ENCODE results near the gene CLEC16A.
A peak's percentile ranks its signal among the peaks of the same experiment; 100 is the strongest.

CLEC16A gene

DNA sequence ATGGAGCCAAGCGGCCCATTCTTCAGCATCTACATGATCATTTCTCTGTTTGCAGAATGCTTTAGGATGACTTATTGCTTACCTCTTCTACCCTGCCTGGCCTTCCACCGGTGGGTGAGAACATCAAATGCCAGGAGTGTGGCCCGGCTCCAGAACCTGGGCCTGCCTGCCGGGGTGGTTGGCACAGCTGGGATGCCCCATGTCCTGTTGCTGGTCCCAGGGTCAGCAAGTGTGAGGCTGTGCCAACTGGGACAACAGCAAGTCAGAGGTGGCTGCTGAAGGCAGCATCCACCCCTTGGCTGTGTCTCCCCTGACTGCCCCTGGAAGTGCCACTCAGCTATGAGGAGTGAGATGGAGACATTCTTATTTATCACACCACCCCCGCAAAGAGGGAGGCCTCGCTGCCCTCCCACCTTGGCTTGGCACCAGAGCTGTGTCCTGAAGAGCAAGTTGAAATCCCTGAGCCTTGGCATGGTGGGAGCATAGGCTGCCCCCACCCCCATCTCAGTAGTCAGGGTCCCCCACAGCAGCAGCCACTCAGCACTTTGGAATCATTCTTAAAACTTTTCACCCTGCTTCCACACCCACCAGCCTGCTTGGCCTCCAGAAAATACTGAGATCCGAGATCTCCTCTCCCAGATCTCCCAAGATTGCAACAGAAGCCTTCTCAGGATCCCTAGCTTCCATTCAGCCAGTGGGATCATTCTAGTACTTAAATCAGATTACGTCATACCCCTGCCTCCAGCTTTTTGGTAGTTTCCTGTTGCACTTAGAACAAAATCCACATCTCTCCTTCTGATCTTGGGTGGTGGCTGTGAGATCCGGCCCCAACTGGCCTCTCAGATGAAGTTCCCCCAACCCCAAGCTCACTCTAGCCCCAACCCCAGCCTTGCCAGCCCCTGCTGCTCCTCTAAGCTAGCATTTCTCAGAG is 184.1 kb downstream of the CLEC16A start:
- no peak for DNase-seq

DNA sequence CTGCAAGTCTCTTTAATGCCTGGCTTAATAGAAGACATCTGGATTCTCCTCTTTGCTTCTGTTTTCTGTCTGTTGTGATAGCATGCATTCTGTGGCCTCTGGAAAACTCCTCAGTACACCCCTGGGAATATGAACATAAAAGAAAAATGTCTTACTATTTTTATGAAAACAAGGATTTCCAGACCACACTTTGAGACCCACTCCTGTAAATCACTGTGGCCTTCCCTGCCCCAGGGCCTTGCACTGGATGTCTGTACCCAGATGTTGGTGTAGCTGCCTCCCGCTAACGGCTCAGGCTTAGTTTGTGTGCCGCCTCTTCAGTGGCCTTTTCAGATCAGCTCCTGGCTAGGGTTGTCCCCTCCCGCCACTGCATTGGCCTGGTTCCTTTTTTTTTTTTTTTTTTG is 185.0 kb downstream of the CLEC16A start:
- no peak for DNase-seq

DNA sequence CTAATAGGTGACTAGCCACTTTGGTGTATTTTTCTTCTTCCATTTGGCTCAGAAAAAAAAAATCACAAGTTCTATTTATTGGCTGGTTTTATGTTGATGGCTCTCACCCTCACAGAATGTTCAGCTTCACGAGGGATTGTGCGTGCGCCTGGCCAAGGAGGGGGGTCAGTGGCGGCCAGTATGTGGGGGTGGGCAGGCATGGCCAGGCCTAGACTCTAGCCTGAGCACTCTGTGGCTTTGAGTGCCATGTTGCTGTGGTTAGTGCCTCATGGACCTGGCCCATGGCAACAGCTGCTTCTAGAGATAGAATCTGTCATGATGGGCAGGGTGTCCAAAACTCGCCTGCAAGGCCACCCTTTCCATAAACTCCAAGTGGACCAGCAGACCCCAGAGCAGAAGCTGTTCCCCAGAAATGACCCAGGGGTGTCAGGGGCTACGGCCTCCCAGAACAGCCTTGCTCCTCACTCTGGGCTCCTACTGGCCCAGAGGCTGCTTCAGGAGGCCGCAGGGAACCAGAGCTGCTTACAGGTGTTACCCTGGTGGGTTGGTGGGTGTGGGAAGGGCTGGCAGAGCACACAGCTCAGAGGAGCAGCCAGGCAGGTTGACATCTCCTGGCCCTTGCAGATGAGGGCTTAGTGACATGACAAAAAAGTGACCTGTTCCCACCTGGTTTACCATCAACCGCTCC is 186.8 kb downstream of the CLEC16A start:
- DNase-seq = no peak

DNA sequence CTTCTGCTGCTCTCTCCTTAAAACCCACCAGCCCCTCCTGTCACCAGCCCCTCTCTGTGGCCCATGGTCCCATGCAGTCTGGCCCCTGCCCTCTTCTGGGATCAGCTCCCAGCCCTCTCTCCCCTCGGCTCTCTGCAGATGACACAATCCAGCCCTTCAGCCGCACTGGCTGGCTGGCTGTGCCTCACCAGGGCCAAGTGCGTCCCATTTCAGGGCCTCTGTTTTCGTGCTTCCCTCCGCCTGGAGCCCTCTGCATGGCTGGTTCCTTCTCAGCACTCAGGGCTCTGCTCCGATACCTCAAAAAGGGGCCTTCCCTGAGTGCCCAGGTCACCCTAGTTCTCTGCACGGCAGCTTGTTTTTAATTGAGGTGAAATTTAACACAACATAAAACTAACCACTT is 187.3 kb downstream of the CLEC16A start:
- DNase-seq = no peak

DNA sequence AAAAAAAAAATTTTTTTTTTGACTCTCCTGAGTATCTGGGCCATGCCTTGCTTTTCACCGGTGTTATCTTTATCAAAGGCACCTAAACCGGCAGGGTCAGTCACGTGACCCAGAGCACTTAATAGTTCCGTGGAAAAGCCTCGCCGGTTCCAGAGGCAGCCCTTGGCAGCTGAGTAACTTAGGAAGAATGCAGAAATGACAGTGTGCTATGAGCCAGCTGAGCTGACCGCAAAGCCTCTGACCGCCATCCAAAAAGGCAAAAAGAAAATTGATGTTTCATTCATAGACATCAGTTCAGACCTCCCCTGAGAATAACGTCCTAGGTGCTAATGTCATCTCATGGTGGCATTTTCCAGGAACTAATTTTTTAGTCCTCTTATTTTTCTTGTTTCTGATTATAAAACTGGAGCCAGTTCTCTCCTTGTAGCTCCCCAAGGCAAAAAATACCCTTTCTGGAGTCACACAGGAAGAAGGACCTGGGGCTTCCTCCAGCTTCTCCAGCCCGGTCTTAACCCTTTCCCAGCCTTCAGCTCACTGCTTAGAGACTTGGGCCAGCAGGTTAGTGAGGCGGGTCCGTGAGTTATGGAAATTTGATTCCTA is 189.1 kb downstream of the CLEC16A start:
- no peak for DNase-seq

DNA sequence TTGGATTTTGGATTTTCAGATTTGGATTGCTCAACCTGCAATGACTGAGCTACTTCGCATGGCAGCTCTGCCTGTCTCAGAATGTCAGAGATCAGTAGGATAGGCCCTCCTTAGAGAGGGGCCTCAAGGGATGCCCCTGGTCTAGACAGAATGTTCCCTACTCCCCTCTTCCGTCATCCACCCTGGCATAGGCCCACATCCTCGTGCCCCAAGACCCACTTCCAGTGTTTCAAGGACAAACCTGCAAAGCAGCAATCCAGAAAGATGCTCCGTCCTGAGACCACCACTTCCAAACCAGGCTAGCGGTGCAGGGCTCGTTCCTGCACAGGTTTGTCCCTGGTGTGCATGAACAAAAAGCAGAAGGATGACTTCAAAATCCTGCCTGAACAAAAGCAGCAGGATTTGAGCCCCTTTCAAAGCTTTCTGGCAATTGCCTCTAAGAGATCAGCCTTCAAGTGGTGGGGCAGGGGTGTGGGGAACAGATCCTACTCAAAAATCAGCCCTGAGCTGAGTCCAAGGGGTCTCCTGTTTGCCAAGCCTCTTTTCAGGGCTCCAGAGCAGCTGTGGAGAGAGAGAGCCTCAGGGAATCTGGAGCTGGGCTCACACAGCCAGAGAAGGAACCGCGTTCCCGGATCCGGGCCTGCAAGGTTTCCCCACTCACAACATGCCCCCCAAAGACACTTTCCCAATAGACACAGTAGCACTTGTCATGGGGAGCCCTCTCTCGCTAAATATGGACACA is 190.5 kb downstream of the CLEC16A start:
- DNase-seq = no peak

DNA sequence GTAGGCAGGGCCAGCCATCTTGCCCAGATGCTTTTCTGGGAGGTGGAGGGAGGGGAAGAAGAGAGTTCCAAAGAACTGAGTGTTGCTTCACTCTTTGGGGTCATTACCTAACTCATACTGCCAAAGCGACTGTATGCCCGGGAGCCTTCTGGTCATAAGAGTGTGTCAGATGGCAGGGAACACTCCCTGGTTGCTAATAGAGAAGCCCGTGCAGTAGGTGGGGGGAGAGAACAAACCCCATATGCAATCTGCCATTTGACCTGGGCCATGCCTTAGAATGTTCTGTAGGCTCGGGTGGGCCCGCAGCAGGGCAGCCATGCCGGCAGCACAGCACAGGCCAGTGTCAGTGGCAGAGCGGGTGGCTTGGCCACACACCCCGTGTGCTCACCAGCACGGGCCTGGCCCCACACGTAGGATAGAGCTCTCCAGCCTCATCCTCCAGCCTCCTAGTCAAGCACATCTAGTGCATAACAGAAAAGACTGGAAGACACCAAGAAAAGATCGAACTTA is 191.2 kb downstream of the CLEC16A start:
- no peak for DNase-seq

DNA sequence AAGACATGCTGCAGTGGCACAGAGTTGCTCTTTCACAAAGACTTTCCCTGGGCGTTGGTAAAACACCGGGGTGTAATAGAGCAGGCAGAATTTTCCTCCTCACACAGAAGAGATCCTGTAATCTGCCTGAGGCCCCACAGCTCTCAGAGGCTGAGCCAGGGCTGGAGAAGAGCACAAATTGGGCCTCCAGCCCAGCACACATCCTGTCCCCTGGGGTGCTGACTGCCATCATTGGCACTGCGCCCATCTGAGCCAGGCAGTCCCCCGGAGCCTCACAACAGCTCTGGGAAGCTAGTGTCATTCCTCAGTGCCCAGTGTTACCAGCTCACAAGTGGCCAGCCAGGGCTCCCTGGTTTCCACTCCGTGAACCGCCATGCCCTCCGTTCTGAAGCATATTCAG is 192.2 kb downstream of the CLEC16A start:
- peak; percentile 35 for DNase-seq

DNA sequence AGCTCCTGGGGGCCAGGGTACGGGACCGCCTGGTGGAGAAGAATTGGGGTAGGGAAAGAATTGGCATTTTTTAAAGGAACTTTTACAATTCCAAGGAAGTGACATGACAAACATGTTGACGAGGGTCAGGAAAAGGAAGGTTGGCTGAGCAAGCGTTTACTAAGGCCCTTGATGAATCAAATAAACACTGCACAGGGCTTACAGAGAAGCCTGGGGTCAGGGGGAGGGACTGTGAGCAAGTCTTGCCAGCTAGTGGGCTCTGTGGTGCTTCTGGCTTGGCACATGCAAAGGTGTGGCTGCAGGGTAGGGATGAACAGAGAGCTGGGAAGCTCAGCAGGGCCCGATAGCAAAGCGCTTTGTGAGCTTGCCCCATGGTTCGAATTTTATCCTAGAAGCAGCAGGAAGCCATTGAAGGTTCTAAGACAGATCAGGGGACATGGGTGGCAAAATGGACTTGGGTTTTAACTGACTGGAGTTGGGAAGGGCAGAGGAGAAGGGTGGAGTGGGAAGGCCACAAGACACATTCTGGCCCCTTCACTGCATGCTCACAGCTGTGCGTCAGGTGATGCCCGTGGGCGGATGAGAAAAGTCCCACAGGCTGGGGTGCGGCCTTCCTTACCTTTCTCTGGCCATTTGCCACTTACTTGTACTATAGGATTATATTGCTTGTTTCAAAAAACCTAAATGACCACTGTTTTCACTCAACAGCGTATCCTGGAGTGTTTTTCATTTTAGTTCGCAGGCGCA is 193.8 kb downstream of the CLEC16A start:
- no peak for DNase-seq

DNA sequence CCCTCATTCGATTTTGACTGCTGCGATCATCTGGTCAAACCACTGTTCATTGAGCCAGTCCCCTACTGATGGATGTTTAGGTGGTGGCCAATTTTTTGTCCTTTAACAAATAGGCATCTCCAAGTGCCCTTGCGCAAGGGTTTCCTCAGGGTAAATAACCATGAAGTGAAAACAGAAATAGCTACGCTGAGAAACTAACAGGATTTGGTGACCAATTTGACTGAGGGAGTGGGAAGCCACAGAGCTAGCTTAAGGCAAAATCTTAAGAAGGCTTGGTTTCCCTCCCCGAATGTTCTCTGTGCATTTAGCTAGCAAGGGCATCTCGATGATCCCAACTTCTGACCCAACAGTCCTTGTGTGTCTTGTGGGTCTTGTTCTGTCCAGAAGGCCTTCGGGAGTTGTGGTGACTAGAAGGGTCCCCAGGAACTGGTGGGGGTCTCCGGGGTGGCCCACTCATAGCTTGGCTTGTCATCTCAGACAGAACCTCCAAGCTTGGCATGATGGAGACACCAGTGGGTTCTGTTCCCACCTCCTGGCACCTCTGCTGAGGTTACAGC is 194.5 kb downstream of the CLEC16A start:
- no peak for DNase-seq

DNA sequence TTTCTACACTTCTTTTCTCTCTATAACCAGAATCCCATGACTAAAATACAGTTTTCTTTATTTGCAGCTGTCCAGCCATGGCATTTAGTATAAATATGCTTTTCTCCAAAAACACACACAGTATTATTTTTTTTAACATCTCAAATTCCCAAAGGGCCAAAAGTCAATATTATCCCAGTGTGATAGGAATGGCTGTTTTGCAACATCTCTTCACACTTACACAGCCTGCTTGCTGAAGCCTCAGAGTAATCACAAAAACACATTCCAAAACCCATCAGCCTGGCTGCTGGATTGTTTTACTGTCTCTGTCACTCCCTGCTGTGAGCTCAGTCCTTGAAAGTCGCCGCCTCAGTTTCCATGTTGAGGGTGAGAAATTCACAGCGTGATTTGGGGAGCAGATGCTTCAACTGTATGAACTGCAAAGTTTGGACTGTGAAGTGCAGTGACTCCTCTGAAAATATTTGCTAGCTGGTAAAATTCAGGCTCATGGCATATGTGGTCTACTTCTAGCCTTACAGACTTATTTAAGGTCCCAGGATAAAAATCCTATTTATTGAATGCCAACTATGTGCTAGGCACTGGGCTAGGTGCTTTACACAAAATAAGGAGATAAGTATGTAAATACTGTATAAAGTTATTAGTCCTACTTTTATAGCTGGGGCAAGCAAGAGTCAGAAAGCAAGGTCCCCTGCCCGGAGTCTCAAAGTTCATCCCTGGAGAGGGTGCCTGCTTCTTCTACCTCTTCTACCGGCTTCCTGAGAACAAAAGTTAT is 195.1 kb downstream of the CLEC16A start:
- DNase-seq = no peak

DNA sequence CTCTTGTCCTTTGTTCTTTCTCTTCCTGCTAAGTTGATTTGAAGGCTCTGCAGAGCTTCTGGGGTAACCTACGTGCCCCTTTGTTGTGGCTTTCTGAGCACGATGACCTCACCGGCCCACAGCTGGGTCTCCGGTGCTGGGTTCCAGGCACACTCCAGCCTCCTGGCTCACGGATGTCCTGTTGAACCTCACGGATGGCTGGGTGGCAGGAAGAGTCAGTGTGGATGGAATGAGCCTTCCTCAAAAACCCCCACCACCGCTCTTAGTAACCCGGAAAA is 195.7 kb downstream of the CLEC16A start:
- DNase-seq = no peak

DNA sequence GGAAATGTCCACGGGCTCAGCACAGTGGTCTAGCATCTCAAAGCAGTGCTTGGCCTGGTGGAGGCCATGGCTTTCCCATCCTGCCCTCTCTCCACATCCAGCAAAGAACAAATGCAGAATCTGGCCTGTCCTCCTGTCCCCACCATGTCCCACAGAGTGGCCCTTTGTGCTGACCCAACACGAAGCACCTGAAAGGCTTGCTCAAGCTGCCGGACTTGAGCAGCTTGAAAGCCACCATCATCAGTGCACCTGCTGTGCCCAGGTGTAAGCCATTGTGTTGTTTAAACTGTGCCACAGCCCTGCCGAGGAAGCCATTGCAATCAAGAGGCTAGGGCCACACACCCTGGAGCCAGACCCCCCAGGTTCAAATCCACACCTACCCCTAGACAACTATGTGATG is 196.1 kb downstream of the CLEC16A start:
- no peak for DNase-seq

DNA sequence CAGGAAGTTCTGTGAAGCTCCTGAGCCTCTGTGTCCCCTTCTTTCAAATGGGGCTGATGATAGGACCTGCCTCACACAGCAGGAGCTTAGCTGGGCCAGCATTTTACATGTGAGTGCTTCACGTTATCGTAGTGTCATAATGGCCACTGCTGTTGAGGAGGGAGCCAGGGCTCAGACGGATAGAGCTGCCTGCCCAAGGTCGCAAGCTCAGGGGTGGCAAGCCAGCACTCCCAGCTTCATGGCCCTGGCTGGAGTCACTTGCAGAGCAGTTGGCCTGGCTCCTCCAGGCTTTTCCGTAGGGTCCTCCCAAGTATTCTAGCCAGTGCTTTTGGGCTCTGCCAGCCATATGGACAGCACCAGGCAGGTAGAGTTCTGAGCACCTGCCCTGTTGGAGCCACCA is 196.5 kb downstream of the CLEC16A start:
- no peak for DNase-seq

DNA sequence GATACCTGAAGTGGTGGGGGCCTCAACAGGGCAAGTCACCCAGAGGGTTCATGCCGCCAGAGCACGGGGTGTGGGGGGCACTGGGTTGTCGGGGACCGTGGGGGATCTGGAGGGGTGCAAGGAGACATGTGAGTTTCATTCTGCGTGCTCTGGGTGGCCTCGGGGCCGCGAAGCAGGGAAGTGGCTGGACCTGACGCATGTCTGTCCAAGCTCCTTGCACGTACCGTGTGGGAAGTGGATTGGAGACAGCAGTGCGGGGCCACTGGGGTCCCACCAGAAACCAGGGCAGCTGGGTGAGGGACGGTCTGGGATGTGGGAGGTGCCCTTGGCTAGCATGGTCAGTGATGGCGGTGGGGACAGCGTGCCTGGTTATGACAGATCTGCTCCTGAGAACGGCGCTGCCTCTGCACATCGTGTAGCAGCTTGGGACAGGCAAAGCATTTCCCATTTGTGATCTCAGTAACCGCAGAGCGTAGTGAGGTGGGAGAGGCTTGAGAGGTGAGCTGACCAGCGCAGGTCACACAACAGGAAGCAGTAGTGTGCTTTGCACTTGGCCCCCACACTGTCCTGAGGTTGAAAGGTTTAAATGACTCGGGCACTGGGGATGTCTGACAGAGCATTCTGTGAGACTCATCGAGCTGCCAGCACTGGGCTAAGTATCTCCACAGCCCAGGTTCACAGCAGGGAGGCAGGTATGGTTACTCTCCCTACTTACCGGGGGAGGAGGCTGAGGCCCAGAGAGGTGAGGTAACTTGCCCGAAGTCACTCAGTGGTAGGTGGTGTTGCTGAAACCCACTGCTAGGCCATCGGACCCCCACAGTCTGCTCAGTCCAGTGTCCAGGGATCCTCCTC is 197.3 kb downstream of the CLEC16A start:
- no peak for DNase-seq

DNA sequence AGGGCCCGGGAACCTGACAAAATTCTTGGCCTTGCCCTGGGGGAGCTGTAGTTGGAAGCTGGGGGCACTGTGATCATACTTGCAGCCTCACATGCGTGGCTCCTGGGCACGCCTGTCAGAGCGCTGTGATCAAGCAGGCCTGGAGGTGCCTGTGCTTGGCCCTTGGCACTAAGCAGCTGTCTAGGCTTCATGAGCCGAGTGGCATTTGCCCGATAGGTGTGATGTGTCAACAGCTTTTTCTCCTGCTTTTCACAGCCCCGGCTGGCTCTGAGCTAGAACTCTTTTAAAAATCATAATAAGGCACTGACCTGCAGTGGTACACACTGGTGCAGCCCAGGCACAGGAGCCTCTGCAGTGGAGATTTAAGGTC is 197.9 kb downstream of the CLEC16A start:
- DNase-seq = no peak

DNA sequence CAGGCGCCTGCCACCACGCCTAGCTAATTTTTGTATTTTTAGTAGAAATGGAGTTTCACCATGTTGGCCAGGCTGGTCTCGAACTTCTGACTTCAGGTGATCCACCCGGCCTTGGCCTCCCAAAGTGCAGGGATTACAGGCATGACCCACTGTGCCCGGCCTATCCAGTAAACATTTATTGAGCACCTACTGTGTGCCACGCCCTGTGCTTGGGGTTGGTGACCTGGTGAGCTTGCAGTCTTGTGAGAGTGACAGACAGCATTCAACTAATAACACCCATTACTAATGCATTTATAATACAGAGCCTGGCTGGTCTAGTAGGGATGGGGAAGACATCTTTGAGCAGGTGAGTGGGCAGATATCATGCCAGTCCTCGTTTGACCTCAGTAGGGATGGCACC is 198.6 kb downstream of the CLEC16A start:
- no peak for DNase-seq

DNA sequence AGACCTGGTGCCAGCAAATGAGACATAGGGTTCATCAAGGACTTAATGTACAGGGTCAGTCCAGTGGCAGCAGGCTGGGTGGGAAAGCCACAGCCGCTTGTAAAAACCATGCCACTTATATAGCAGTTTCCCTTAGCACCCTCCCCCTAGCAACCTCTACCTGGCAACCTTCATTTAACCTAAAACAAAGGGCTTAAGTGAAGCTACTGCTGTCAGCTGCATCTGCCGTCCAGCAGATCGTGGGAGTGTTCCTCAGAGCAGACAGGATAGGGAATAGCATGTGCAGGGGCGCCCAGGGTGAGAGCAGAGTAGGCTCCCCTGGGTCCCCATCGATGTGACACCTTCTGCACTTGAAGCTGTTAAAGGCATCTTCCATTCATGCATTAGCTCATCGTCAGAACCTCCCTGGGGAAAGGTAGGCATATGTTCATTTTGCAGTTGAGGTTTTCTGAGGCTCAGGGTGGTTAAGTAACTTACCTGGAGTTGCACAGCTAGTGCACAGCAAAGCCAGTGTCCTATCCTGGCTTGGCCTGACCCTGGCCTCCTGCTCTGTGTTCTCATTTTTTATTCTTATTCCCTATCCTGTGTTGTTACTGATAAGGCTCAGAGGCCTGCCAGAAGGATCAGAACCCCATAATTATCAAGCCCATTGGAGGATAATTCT is 199.1 kb downstream of the CLEC16A start:
- no peak for DNase-seq

DNA sequence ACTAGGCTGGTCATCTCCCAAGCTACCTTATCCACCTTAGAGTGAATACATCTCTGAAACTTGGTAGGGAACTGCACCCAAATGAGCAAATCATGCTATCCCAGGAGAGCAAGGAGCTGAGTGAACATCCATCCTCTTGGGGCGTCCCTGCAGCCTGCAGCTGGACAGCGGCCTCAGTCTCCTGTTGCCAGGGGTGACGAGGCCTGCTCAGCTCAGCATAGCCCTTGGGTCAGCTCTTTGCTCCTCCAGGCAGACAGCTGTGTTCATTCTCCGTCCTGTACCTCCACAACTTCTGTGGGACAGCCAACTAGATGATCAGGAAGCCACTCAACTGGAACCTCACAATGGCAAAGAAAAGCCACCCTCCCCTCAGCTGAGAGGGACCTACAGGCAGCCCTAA is 199.8 kb downstream of the CLEC16A start:
- no peak for DNase-seq

Measured in NCI-H1694 (cell line).